ENCODE data around the gene FUBP1. TPM values are rescaled to one million over a fixed set of nuclear protein-coding genes. Genes with fewer than 3 reads are reported as not detected.

FUBP1 gene
- total RNA-seq, 3 donors from 2014 or later: 86.5 to 105 (median 97.8) TPM

DNA sequence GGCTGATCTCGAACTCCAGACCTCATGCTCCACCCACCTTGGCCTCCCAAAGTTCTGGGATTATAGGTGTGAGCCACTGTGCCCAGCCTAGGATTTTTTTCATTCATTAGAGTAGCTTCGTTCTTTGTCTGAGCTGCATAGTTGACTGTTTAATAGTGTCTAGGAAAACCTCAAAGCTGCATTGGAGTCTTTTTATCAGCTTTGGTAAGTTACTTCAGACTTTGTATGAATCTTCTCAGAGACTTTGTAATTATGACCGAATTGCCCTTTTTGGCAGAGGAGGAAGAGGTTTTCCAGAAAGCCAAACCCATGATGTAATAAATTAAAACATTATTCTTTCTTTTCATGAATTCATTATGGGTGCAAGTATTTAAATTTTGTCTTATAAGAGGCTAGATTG is 31.0 kb upstream of the FUBP1 start:
- TF ChIP-seq, protein P1, sequence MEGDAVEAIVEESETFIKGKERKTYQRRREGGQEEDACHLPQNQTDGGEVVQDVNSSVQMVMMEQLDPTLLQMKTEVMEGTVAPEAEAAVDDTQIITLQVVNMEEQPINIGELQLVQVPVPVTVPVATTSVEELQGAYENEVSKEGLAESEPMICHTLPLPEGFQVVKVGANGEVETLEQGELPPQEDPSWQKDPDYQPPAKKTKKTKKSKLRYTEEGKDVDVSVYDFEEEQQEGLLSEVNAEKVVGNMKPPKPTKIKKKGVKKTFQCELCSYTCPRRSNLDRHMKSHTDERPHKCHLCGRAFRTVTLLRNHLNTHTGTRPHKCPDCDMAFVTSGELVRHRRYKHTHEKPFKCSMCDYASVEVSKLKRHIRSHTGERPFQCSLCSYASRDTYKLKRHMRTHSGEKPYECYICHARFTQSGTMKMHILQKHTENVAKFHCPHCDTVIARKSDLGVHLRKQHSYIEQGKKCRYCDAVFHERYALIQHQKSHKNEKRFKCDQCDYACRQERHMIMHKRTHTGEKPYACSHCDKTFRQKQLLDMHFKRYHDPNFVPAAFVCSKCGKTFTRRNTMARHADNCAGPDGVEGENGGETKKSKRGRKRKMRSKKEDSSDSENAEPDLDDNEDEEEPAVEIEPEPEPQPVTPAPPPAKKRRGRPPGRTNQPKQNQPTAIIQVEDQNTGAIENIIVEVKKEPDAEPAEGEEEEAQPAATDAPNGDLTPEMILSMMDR (IDR thresholded peaks at IDR 0.05): no peak
- DNase-seq (no peak), ATAC-seq (no peak)
- Histone ChIP-seq H3K4me1 (ENCODE audit: low read depth) (no peaks in the 10 kb centered on the region), H3K9me3 (no peaks in the 10 kb centered on the region), H3K36me3 (ENCODE audit: low read depth) (no peaks in the 10 kb centered on the region), H3K4me3 (no peak overlapping the region)
- intact Hi-C loops (cut with DNase I, micrococcal nuclease): no loop called here

DNA sequence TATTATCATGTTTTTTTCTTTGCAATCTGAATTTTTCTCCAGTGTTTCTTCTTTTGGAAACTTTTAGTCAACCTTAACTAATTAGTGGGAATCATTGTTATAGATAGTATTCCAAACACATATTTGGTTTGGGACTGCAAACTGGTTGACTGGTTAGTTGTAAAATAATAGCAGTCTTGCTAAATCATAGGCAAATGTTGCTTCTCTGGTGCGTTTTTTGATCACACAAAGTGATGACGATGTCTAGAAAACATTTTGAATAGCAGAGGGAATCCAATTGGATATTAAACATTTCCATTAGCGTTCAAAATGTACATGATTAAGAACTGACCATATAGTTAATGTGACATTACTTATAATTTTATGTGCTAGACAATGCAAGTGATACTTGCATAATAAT is 30.4 kb upstream of the FUBP1 start:
- intact Hi-C loops (cut with DNase I, micrococcal nuclease): no loop called here
- ATAC-seq: no peak
- H3K4me3 ChIP-seq: no peak overlapping the region

DNA sequence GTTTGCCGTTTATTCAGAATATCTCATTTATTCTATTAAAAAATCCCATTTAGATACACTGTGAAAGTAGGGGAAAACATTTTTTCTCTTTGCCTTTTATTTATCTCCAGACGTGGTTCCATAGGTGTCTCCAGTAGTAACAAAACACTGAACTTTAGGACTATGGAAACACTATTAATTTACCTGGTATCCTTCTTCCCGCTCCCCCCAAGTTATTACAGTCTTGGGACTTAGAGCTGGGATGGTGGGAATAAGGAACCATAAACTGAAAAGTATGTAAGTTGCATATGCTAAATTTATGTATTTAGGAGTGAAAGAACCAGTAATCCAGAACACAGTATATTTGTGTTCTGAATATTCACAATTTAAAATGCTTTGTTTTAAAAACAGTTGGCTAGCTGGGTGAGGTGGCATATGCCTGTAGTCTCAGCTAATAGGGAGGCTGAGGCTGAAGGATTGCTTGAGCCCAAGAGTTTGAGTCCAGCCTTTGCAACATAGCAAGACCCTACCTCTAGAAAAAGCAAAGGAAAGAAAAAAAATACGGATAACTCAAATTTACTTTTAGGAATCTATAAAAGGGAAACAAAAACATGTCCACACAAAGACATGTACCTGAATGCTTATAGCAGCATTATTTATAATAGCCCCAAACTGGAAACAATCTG is 28.9 kb upstream of the FUBP1 start:
- no peak overlapping the region for H3K4me3 ChIP-seq
- H3K4me1 ChIP-seq (ENCODE audit: low read depth): no peaks in the 10 kb centered on the region
- TF ChIP-seq, protein P1 (IDR thresholded peaks at IDR 0.05): no peak
- no peaks in the 10 kb centered on the region for H3K36me3 ChIP-seq (ENCODE audit: low read depth)
- DNase-seq (no peak), ATAC-seq (no peak)
- no peaks in the 10 kb centered on the region for H3K9me3 ChIP-seq
- intact Hi-C loops (cut with DNase I, micrococcal nuclease): no loop called here

More for the DNA sequence above, 30.4 kb upstream of the FUBP1 start:
- DNase-seq: no peak
- TF ChIP-seq, protein P1 (IDR thresholded peaks at IDR 0.05): no peak
- no peaks in the 10 kb centered on the region for H3K4me1 ChIP-seq (ENCODE audit: low read depth)
- H3K36me3 ChIP-seq (ENCODE audit: low read depth): no peaks in the 10 kb centered on the region
- H3K9me3 ChIP-seq: no peaks in the 10 kb centered on the region

DNA sequence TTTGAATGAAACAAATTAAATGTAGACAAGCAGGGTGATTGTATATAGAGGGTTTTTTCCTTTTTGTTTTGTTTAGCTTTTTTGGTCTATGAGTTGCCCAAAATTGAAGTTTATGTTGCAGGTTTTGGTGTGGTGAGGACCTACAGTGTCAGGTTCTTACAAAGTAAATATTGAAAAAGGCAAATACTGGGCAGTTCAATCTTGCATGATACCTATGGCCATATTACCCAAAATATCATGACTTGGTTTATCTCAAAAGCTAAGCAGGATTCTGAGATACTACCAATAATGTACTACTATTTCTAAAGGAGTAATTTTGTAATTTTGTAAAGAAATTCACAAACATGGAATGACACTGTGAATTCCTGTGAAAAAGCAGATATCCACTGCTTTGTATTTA is 27.6 kb upstream of the FUBP1 start:
- intact Hi-C loops (cut with DNase I, micrococcal nuclease): no loop called here
- DNase-seq (no peak), ATAC-seq (no peak)
- Histone ChIP-seq H3K36me3 (ENCODE audit: low read depth) (no peaks in the 10 kb centered on the region), H3K4me1 (ENCODE audit: low read depth) (no peaks in the 10 kb centered on the region), H3K9me3 (no peaks in the 10 kb centered on the region), H3K4me3 (no peak overlapping the region)
- TF ChIP-seq, protein P1 (IDR thresholded peaks at IDR 0.05): no peak

DNA sequence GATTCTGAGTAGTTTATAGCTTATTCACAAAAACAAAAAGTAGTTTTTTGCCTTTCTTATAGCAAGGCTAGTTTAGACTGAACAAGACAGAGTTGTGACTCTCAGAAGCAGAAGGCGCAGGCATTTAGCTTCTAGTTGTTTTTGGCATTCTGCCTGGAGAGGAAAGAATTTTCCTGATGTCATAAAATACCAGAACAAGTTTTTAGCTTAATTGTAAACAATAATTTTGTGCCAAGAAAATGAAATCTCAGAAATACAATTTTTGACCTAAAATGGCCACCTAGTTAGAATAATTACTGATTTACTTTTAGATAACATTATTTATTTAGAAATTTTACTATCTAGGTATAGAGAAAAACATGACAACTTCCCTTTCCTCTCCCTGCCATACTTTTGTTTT is 26.9 kb upstream of the FUBP1 start:
- Histone ChIP-seq H3K4me1 (ENCODE audit: low read depth) (no peaks in the 10 kb centered on the region), H3K4me3 (no peak overlapping the region), H3K9me3 (no peaks in the 10 kb centered on the region), H3K36me3 (ENCODE audit: low read depth) (no peaks in the 10 kb centered on the region)
- ATAC-seq (peak; percentile 39), DNase-seq (peak in 1 of 3 donors; percentile 57)
- TF ChIP-seq, protein P1 (IDR thresholded peaks at IDR 0.05): no peak
- intact Hi-C loops (cut with DNase I, micrococcal nuclease): no loop called here

DNA sequence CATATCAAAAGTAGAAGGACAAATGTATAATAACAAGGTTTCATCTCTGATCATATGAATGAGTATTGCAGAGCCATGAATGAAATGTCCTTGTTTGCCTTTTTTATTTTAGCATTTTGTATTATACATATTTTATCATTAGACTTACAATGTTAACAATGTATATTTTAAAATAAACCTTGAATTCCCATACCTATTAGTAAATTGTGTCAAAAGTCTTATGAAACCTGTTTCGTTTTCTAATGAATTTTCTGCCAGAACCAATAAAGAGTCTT is 26.5 kb upstream of the FUBP1 start:
- no peak for DNase-seq
- Histone ChIP-seq H3K4me1 (ENCODE audit: low read depth) (no peaks in the 10 kb centered on the region), H3K9me3 (no peaks in the 10 kb centered on the region), H3K36me3 (ENCODE audit: low read depth) (no peaks in the 10 kb centered on the region), H3K4me3 (no peak overlapping the region)
- no peak for ATAC-seq
- intact Hi-C loops (cut with DNase I, micrococcal nuclease): no loop called here
- TF ChIP-seq, protein P1 (IDR thresholded peaks at IDR 0.05): no peak

Data from mucosa of descending colon (tissue), 3 donors.